ENCODE measurements around the gene LPAR3.

DNA sequence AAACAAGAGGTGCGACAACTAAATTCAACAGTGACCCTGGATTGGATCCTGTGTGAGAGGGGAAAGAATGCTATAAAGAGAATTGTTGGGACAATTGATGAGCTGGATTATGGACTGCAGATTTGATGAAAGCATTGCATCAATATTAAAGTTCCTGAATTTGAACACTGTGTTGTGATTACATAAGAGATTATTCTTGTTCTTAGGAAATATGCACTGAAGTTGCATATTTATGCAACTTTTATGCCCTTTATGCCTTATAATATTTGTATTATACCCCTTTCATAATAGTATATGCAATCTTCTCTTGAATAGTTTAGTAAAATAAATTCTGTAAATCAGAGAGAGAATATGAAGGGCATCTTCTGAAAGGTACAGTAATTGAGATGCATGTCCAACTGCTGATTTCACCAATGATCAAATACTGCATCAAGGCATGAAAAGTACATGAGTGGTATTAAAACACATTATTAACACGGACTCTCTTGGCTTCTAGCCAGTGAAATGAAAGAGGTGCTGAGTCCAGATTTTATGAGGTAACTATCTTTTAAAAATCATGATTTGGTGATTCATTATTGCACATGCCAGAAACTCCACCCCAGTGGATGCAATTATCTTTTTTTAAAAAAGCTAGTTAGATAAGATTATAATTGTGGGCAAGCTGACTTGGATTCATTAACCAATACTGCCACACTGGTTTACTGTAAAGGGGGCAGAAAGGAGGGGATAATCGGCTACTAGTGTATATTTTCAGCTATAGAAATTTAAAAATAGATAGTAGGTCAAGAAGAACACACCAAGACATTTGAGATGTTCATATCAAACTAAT is 19.9 kb upstream of the LPAR3 start:
- TF ChIP-seq CTCF (IDR thresholded peaks at IDR 0.05; ENCODE audit: low read length) (no peak), EZH2 (optimal IDR thresholded peaks at IDR 0.05; ENCODE audit: low read depth, low read length) (no peak)

All from MM.1S (cell line).